Activated naive CD8-positive, alpha-beta T cell treated with anti-CD3 and anti-CD28 coated beads, Interleukin-2, amount 50 U/mL, for 24 hours (primary cell): ENCODE data around the gene TM4SF5.
"Not testable (repeated sequence)": the region's sequence is repeated elsewhere in the genome, so short reads cannot be mapped to it uniquely, and the experiment has no call there.

Source experiments
- ATAC-seq: fragments of 150-1000 bp; cut with Tn5 transposase; one replicate; pipeline ENCODE4 v1.10.0; 2021
- DNase-seq: peaks from one replicate; pipeline ENCODE4 v3.0.0; 2021
- H3K27ac Mint-ChIP-seq: one replicate; pipeline ENCODE4 v1.8.0; 2021; ENCODE audit warnings: mild to moderate bottlenecking, mixed read lengths
- H3K27me3 Mint-ChIP-seq: one replicate; pipeline ENCODE4 v1.8.0; 2021; ENCODE audit warnings: mixed read lengths
- H3K36me3 Mint-ChIP-seq: one replicate; pipeline ENCODE4 v1.8.0; 2021; ENCODE audit warnings: low read depth, mixed read lengths
- H3K4me1 Mint-ChIP-seq: one replicate; pipeline ENCODE4 v1.8.0; 2021; ENCODE audit warnings: mixed read lengths
- H3K4me3 Mint-ChIP-seq: one replicate; pipeline ENCODE4 v1.8.0; 2021; ENCODE audit warnings: mild to moderate bottlenecking, moderate library complexity, mixed read lengths
- H3K9me3 Mint-ChIP-seq: one replicate; pipeline ENCODE4 v1.8.0; 2021; ENCODE audit warnings: mixed read lengths

Gene TM4SF5

DNA sequence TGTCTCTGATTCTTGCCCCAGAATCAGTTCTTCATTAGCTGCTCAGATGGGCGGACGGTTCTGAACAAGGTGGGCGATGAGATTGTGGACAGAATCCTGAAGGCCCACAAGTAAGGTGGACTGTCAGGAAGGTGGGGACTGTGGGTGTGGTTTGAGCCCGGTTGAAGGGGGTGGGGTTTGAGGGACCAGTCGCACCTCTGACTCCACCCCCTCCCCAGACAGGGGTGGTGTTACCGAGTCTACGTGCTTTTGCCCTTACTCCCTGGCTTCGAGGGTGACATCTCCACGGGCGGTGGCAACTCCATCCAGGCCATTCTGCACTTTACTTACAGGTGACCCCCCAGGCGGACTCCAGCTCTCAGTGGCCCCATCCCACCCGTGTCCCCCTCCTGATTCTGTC, 46.6 kb downstream of the TM4SF5 start:
- Mint-ChIP-seq H3K36me3 (no peaks in the 10 kb centered on the region), H3K9me3 (no peaks in the 10 kb centered on the region), H3K27me3 (no peaks in the 10 kb centered on the region), H3K4me1 (no peaks in the 10 kb centered on the region), H3K27ac (no peak overlapping the region), H3K4me3 (no peak overlapping the region)
- DNase-seq (no peak), ATAC-seq (no peak)

DNA sequence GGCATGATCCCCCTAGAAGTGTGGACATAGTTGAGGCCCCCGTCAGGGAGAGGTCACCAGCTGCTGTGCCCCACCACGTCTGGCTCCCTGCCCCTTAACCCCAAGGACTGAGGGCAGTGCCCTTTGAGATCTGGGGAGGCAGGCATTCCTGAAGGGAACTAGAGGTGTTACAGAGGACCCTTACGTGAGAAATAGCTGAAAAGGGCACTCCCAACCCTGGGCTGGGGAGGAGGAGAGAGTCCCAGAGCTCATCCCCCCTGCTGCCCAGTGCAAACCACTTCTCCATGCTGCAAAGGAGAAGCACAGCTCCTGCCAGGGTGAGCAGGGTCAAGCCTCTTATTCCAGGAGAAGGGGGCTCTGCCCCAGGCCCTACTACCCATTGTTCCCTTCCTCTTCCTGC, 51.1 kb downstream of the TM4SF5 start:
- H3K4me3 Mint-ChIP-seq = no peak overlapping the region
- no peaks in the 10 kb centered on the region for H3K4me1 Mint-ChIP-seq
- ATAC-seq (no peak), DNase-seq (no peak)
- no peaks in the 10 kb centered on the region for H3K36me3 Mint-ChIP-seq
- H3K27ac Mint-ChIP-seq = no peak overlapping the region
- no peaks in the 10 kb centered on the region for H3K9me3 Mint-ChIP-seq
- H3K27me3 Mint-ChIP-seq = no peaks in the 10 kb centered on the region

DNA sequence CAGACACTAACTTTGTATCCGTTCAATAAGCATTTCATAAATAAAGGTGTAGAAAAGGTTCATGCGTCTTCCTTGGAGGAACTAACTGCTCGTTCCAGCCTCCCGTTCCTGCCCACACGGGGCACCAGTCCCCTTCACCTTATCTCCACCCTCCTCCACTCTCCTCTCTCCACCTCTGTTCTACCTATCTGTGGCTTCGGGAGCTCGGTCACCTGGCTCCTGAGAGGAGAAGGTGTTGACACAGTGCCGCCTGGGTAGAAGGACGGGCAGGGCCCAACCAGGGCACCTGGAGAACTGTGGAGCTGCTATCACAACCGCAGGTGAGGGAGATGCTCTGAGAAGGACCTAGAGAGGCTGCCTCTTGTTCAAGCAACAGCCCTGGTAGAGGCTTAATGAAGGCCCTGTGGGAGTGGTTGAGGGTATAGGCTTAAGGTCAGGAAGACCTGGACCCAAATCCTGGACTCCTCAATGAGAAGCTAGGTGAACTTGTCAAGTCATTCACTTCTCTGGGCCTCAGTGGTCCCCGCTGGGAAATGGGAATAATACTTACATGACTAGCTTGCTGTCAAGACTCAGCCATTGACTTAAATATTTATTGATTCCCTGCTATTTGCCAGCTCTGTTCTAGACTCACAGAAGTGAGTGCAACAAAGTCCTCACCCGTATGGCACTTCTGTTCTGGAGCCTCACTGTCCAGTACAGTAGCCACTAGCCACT, 51.8 kb downstream of the TM4SF5 start:
- DNase-seq = no peak
- no peak overlapping the region for H3K27ac Mint-ChIP-seq
- no peaks in the 10 kb centered on the region for H3K9me3 Mint-ChIP-seq
- H3K4me3 Mint-ChIP-seq = no peak overlapping the region
- no peaks in the 10 kb centered on the region for H3K27me3 Mint-ChIP-seq
- ATAC-seq = no peak
- H3K36me3 Mint-ChIP-seq = no peaks in the 10 kb centered on the region
- H3K4me1 Mint-ChIP-seq = no peaks in the 10 kb centered on the region

DNA sequence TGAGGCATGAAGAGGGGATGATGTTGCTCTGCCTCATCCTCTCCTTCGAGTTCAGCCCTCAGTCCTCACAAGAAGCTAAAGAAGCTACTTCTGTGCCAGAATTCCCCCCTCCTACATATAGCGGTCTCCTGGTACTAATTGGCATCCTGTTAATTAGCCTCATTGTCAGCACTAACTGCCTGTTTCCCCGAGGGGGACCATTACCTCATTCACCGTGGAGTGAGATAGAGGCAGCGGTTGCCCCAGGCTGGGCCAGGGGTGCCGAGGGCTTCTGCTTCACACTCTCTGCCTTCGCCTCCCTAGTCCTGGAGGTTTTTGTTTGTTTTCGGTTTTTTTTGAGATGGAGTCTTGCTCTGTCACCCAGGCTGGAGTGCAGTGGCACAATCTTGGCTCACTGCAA, 55.7 kb downstream of the TM4SF5 start:
- no peaks in the 10 kb centered on the region for H3K36me3 Mint-ChIP-seq
- H3K4me1 Mint-ChIP-seq = peaks cover 1% of the 10 kb centered on the region
- no peaks in the 10 kb centered on the region for H3K27me3 Mint-ChIP-seq
- no peak for DNase-seq
- no peak overlapping the region for H3K4me3 Mint-ChIP-seq
- H3K27ac Mint-ChIP-seq = no peak overlapping the region
- ATAC-seq = no peak
- no peaks in the 10 kb centered on the region for H3K9me3 Mint-ChIP-seq

DNA sequence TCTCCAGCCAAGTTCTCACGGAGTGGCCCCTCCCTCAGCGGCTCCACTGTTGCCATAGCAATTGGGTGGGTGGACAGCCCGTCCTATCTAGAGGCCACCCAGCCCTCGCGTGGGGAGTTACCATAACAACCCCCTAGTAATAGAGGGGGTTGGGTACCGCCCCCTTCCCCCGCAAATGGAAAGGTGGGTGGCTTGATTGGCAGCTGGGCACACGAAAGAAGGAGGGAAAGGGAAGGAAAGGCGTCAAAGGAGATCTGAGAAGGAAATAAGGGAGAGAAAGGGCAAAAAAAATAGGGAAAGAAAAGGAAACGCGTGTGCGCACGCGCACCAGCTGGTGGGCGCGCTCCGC, 61.1 kb downstream of the TM4SF5 start:
- not testable (repeated sequence) for DNase-seq, H3K36me3 Mint-ChIP-seq, H3K27me3 Mint-ChIP-seq, ATAC-seq, H3K9me3 Mint-ChIP-seq
- peaks cover 32% of the 10 kb centered on the region for H3K4me1 Mint-ChIP-seq
- H3K27ac Mint-ChIP-seq = peak overlapping the region; percentile 95
- H3K4me3 Mint-ChIP-seq = peak overlapping the region; percentile 95
